ENCODE results near the gene FBXO8.

The FBXO8 gene

DNA sequence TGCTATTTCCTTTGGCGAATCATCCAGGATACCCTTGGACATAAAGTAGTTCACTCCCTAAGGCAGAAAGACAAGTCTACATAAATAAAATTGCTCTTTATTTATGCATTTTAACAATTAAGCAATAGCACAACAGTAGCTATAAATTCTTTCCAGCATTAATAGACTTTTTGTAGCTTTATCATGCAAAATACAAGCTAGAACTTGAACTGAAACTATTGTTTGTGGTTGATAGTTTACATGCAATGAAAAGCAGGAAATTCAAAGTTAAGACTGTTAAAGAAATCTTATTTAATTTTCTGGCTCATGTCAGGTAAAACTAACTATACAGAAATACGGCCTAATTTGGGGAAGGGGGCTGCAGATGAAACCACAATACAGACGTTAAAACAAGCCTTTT, 42.3 kb downstream of the FBXO8 start:
- no peak for DNase-seq

- no peak for DNase-seq
These were observed 47.1 kb downstream of the FBXO8 start for GRCh38 chr4:174236359-174236758.

DNA sequence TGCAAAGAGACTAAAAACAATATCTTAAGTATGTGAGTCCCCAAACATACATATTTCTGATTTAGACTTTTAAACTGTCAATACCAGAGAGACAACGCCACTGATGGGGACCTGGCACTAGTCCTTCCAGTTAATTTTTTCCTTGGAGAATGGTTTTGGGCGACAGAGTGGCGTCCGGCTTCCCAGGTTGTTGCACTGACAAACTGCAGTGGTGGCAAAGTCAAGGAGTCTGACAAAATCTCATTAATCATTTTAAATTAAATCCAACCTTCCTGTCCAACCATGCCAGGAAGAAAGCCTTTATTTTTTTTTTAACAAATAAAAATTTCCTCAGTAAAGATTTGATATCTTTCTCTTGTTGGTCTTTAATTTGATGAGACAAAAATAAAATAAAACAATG, 52.8 kb downstream of the FBXO8 start:
- DNase-seq, result no peak

DNA sequence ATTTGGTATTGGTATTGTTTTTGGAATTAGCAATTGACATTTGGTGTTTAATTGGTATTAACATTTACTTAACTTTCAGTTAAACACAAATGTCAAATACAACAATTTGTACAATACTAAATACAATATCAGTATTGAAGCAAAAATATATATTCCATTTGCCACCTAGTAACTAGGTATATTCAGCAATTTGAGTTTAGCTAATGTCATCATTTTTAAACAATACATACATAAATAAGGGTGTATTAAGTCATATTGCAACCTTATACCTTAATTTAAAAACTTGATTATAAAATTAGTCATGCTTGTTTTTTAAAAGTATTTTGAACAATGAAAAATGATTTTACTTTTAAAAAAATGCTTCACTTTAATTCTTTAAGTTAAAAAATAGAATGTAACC, 53.3 kb downstream of the FBXO8 start:
- no peak for DNase-seq

- no peak for DNase-seq
These were observed 54.5 kb downstream of the FBXO8 start for GRCh38 chr4:174228988-174229387.

DNA sequence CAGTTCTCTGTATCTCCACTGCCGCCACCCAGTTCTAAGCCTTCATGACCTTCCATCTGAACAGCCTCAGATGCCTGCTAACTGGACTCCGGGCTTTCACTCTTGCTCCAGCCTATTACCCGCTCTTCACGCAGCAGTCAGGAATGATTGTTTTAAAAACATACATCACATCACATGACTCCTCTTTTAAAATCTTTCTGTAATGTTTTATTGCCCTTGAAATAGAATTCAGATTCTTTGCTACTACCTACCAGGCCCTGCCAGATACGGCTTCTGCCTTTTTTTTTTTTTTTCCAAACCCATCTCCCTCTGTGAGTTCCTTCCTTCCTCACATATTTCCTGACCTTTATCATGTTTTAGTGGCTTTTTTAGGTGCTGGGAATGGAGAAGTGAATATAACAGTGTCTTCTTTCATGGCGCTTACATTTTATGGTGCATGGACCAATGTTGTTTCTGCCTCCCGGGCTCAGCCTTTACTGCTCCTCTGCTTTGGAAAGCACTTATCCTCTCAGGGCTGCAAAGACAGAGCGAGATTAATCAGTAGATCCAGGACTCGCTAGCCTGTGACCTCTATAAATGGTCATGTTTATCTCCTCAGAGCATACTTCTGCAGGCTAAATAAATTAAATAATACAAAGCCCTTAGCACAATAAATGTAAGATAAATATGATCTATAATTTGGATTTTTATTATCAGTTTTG, 58.0 kb downstream of the FBXO8 start:
- no peak for DNase-seq

GRCh38 chr4:174224550-174224949, 58.9 kb downstream of the FBXO8 start:
- no peak for DNase-seq

DNA sequence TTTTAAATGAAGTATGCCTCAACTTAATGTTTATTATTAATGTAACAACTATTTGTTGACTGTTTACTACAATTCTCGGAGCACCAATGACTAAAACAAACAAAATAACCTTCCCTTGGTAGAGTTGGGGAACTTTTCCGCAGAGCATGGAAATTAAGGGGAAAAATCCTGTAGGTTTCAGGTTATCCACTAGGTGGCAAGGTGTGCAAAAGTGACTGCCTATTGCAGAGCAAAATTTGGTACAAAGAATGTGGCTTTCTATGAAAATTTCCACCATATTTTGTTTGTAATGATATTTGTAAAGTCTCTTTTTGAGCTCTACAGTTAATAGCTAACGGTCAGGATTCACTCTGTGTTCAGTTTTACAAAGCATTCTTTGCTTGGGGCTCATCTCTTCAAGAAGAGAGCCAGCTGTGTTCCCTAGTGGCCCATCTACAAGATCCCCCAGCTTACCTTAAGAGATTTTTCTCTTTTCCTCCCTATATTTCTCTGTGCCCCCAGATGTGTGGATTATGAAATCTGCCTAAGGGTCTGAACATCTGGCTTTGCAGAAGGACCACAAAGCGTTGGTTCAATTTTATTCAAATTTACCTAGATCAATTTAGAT, 61.1 kb downstream of the FBXO8 start:
- peak; percentile 1 for DNase-seq

GRCh38 chr4:174218127-174218790, 65.2 kb downstream of the FBXO8 start:
- DNase-seq, result no peak

DNA sequence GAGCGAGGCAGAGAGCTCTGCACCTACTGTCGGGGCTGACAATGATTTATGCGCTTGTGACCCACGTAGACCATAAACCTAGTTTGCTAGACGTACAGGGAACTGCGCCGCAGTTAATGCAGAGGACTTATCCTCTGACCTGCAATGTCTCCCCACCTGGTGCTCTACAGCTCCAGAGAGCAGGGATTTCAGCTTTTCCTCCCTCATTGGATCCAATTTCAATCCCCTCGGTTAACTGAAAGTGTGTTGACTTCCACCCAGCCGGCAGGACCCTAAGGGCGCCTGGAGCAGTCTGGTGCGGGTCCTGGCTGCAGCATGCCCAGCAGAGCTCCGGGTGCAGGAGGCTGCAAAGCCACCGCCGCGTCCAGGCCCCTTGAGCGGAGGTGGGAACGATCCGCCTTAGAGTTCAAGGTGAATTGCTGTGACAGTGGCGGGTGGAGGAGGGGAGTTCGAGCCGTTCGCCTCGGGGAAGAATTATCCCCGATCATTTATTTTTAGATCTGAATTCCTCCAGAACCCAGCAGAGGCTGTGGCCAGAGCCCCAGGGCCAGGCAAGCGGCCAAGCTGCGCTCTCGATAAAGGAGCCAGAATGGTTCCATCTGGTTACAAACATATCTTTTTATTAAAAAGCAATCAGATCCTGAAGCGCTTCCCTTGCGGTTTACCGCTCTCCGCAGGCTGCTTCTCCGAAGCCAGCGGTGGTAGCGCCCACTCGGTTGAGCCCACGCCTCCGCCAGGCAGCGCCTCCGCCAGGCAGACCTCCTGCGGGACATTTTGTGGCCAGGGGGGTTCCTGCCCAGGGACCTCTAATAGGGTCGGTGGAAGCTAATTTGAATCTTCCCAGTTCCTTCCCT, 66.0 kb downstream of the FBXO8 start:
- no peak for DNase-seq

DNA sequence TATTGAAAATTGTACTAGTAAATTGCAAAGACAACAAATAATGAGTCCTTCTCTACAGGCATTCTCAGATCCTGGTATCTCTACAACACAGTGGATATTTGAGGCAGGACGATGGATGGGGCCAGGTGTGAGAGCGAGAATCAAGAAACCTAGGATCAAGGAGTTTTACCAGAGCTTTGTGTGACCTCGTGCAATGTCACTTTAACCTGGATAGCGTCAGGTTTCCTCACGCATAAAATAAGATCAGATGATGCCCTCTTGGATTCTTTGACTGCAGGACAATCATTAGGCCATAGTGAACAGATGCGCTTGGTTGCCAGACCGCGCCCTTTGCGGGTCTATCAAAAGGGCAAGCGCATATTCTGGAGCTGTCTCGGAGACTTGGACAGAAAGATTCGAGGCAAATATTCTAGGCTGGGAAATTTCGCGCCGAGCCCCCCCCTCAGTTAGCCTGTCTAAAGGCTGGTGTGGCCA, 66.6 kb downstream of the FBXO8 start:
- DNase-seq, result no peak

- no peak for DNase-seq
These were observed 67.3 kb downstream of the FBXO8 start for GRCh38 chr4:174215961-174216680.

- no peak for DNase-seq
These were observed 68.4 kb downstream of the FBXO8 start for GRCh38 chr4:174215057-174215456.

- DNase-seq, result no peak
These were observed 69.2 kb downstream of the FBXO8 start for GRCh38 chr4:174214101-174214878.

DNA sequence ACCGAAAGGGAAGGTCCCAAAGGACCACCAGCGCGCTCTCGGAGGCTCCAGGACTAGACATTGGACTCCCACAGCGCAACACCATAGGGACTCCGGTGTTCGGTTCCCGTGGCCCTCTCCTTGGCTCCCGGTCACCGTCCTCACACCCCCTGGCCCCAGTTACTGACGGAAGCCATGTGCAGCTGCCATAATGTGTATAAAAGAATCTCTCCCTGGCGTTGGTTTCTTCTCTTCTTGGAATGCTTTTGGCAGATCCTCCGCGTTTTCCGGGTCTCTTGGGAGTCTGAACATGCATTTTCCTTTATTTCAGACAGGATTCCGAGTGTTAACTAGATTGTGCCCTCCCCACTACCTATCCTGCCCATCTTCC, 69.8 kb downstream of the FBXO8 start:
- DNase-seq, result no peak

GRCh38 chr4:174212061-174212460, 71.4 kb downstream of the FBXO8 start:
- no peak for DNase-seq

DNA sequence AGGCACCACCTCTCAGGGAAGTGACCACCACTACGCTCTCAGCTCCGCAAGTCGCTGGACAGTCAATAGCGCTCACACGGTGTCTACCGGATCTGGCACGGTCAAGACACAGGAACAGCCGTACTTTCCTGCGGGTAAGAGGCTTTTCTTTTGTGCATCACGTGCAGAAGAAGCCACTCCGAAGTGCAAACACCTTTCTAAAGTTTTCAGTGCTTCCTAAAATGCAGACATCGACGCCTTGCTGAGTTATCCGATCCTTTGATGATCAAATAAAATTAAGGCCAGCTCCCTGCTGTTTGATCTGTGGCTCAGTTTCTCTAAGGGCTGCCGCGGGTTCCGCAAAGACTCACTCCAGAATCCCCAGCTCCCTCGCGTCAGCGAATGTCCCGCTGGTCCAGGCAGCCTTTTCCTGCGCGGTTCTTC, 71.8 kb downstream of the FBXO8 start:
- no peak for DNase-seq

GRCh38 chr4:174210952-174211490, 72.4 kb downstream of the FBXO8 start:
- no peak for DNase-seq

DNA sequence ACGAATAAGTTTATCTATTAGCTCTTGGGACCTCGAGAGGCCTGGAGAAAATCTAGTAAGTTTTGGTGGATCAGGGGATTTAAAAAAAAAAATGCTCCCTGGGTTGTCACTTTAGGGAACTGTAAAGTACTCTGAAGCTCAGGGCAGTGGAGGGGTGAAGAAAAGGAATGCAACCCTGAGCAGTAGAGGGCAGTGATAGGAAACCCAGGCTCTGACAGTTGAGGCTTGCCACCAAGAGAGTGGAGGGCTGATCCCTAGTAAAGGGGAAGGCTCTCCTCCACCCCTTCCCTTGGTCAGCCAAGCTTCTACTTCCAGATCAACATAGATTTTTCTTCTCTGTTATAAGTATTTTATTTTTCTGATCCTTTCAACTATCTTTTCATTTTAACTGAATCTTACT, 73.1 kb downstream of the FBXO8 start:
- DNase-seq, result no peak

- no peak for DNase-seq
These were observed 74.1 kb downstream of the FBXO8 start for GRCh38 chr4:174209341-174209740.

- DNase-seq, result no peak
These were observed 76.1 kb downstream of the FBXO8 start for GRCh38 chr4:174207367-174207766.

Data from NCI-H510A treated with DMSO at 0.1 percent for 48 hours (cell line).